C4-2B (cell line): ENCODE measurements around the gene TRIM17.

Experiments
- H3K27ac ChIP-seq: fragments of 450-650 bp; 2 replicates; pipeline ENCODE4 v1.5.1; 2017
- CTCF ChIP-seq: fragments of 450-650 bp; conservative IDR thresholded peaks from 2 replicates; pipeline ENCODE4 v1.5.1; 2017; ENCODE audit warnings: mild to moderate bottlenecking
- ZFX ChIP-seq: fragments of 450-650 bp; IDR thresholded peaks from 2 replicates; pipeline ENCODE4 v1.6.1; 2017

TRIM17 gene

GRCh38 chr1:228381356-228381755 lies 35.3 kb downstream of the TRIM17 start:
- peak overlapping the region; percentile 74 for H3K27ac ChIP-seq
- TF ChIP-seq ZFX, result no peak
- no peak for TF ChIP-seq CTCF

- TF ChIP-seq ZFX, result no peak
- H3K27ac ChIP-seq, result peak overlapping the region; percentile 19
Measured at GRCh38 chr1:228379666-228380065, 37.0 kb downstream of the TRIM17 start.

- no peak for TF ChIP-seq CTCF
- no peak for TF ChIP-seq ZFX
- no peak overlapping the region; the same call in 1 of the 2 replicates for H3K27ac ChIP-seq
Measured at GRCh38 chr1:228378873-228379460, 37.7 kb downstream of the TRIM17 start.

- TF ChIP-seq ZFX (no peak), CTCF (no peak)
- no peak overlapping the region for H3K27ac ChIP-seq
Measured at GRCh38 chr1:228378090-228378872, 38.4 kb downstream of the TRIM17 start.

- TF ChIP-seq ZFX, result no peak
- TF ChIP-seq CTCF, result no peak
- no peak overlapping the region for H3K27ac ChIP-seq
Measured at GRCh38 chr1:228377664-228378089, 39.0 kb downstream of the TRIM17 start.

- no peak for TF ChIP-seq CTCF
- TF ChIP-seq ZFX, result no peak
- H3K27ac ChIP-seq, result no peak overlapping the region
Measured at GRCh38 chr1:228376651-228377631, 39.7 kb downstream of the TRIM17 start.

GRCh38 chr1:228376262-228376628 lies 40.4 kb downstream of the TRIM17 start:
- H3K27ac ChIP-seq, result no peak overlapping the region
- TF ChIP-seq ZFX (no peak), CTCF (no peak)
